Kasumi-1 (cell line): ENCODE results near the gene DOCK8.
"Not testable (repeated sequence)": the region's sequence is repeated elsewhere in the genome, so short reads cannot be mapped to it uniquely, and the experiment has no call there.

Experiments used
- DNase-seq, 2 experiments: peaks; one replicate each; lab custom pipeline; 2025; lab: John Stamatoyannopoulos, UW

DOCK8 gene

GRCh38 chr9:224582-225520 is 10.2 kb downstream of the DOCK8 start:
- peak; percentile 49 to 65 for DNase-seq

GRCh38 chr9:227860-228259 is 13.2 kb downstream of the DOCK8 start:
- peak; percentile 51 to 54 for DNase-seq

- no peak for DNase-seq
Measured at GRCh38 chr9:228929-229695, 14.4 kb downstream of the DOCK8 start.

GRCh38 chr9:231625-232024 is 17.0 kb downstream of the DOCK8 start:
- not testable (repeated sequence) for DNase-seq

- not testable (repeated sequence) for DNase-seq
Measured at GRCh38 chr9:233708-234107, 19.0 kb downstream of the DOCK8 start.

- no peak for DNase-seq
Measured at GRCh38 chr9:237141-237857, 22.6 kb downstream of the DOCK8 start.

GRCh38 chr9:237858-238345 is 23.2 kb downstream of the DOCK8 start:
- DNase-seq, result no peak

- no peak for DNase-seq
Measured at GRCh38 chr9:242461-243080, 27.9 kb downstream of the DOCK8 start.

GRCh38 chr9:248278-248961 is 33.8 kb downstream of the DOCK8 start:
- no peak for DNase-seq

- DNase-seq, result no peak
Measured at GRCh38 chr9:249025-249424, 34.4 kb downstream of the DOCK8 start.

- DNase-seq, result no peak
Measured at GRCh38 chr9:250039-250438, 35.4 kb downstream of the DOCK8 start.

GRCh38 chr9:250625-251024 is 36.0 kb downstream of the DOCK8 start:
- no peak for DNase-seq

GRCh38 chr9:251398-251797 is 36.7 kb downstream of the DOCK8 start:
- no peak for DNase-seq

- DNase-seq, result no peak
Measured at GRCh38 chr9:253539-253938, 38.9 kb downstream of the DOCK8 start.

GRCh38 chr9:254516-254915 is 39.9 kb downstream of the DOCK8 start:
- DNase-seq, result no peak

- peak; percentile 48 to 63 for DNase-seq
Measured at GRCh38 chr9:257957-258356, 43.3 kb downstream of the DOCK8 start.

- no peak for DNase-seq
Measured at GRCh38 chr9:259405-260404, 45.0 kb downstream of the DOCK8 start.

- no peak for DNase-seq
Measured at GRCh38 chr9:264231-264630, 49.6 kb downstream of the DOCK8 start.

GRCh38 chr9:265209-265870 is 50.7 kb downstream of the DOCK8 start:
- DNase-seq, result no peak
